ENCODE measurements around the gene ZDHHC13.

The ZDHHC13 gene

DNA sequence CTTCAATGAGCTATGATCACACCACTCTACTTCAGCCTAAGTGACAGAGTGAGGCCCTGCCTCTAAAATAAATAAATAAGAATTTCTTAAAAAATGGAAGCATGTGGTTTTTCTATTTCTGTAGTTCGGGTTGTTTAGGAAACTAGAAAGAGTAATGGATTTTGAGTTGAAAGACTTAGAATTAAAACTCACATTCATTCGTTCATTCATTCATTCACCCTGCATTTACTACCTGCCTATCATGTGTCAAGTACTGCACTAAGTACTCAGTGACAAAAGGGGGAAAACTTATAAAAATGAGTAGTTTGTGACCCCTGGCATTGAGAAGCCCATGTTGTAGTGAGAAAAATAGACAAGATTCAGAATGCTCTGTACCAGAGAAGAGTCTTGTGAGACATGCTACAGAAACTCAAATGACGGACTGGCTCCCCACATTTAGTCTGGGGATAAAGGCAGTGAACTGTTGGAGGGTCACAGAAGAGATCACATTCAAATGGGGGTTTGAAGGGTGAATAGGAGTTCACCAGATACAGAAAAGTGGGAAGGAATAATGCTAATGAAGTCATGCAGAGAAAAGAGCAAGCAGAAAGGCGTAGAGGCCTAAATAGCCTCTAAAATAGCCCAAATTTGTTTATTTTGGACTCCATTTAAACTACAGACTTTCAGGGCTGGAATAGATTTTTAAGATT lies 77.8 kb downstream of the ZDHHC13 start:
- Histone ChIP-seq H2AFZ (ENCODE audit: low read depth) (no peak overlapping the region), H3K79me2 (ENCODE audit: insufficient read depth, low read depth) (no peaks in the 10 kb centered on the region), H3K4me1 (ENCODE audit: low read depth, poor library complexity, severe bottlenecking) (no peaks in the 10 kb centered on the region), H3K9ac (no peak overlapping the region), H3K36me3 (ENCODE audit: insufficient read depth) (no peaks in the 10 kb centered on the region), H4K20me1 (ENCODE audit: insufficient read depth) (no peaks in the 10 kb centered on the region), H3K27ac (no peak overlapping the region), H3K27me3 (ENCODE audit: insufficient read depth, low read depth) (no peaks in the 10 kb centered on the region), H3K4me2 (no peak overlapping the region), H3K4me3 (IDR thresholded peaks at IDR 0.05; ENCODE audit: insufficient read depth, low read depth, low read length) (no peak overlapping the region)
- TF ChIP-seq, protein P1, sequence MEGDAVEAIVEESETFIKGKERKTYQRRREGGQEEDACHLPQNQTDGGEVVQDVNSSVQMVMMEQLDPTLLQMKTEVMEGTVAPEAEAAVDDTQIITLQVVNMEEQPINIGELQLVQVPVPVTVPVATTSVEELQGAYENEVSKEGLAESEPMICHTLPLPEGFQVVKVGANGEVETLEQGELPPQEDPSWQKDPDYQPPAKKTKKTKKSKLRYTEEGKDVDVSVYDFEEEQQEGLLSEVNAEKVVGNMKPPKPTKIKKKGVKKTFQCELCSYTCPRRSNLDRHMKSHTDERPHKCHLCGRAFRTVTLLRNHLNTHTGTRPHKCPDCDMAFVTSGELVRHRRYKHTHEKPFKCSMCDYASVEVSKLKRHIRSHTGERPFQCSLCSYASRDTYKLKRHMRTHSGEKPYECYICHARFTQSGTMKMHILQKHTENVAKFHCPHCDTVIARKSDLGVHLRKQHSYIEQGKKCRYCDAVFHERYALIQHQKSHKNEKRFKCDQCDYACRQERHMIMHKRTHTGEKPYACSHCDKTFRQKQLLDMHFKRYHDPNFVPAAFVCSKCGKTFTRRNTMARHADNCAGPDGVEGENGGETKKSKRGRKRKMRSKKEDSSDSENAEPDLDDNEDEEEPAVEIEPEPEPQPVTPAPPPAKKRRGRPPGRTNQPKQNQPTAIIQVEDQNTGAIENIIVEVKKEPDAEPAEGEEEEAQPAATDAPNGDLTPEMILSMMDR (conservative IDR thresholded peaks at IDR 0.05; ENCODE audit: low read depth, low read length): no peak

- Histone ChIP-seq H3K4me3 (IDR thresholded peaks at IDR 0.05; ENCODE audit: insufficient read depth, low read depth, low read length) (no peak overlapping the region), H3K27me3 (ENCODE audit: insufficient read depth, low read depth) (no peaks in the 10 kb centered on the region), H3K27ac (no peak overlapping the region), H3K9ac (no peak overlapping the region), H4K20me1 (ENCODE audit: insufficient read depth) (no peaks in the 10 kb centered on the region), H3K79me2 (ENCODE audit: insufficient read depth, low read depth) (no peaks in the 10 kb centered on the region), H3K36me3 (ENCODE audit: insufficient read depth) (no peaks in the 10 kb centered on the region), H3K4me2 (no peak overlapping the region), H3K4me1 (ENCODE audit: low read depth, poor library complexity, severe bottlenecking) (no peaks in the 10 kb centered on the region), H2AFZ (ENCODE audit: low read depth) (no peak overlapping the region)
- TF ChIP-seq, protein P1 (conservative IDR thresholded peaks at IDR 0.05; ENCODE audit: low read depth, low read length): no peak
Observed at GRCh38 chr11:19196432-19196831, 79.5 kb downstream of the ZDHHC13 start.

DNA sequence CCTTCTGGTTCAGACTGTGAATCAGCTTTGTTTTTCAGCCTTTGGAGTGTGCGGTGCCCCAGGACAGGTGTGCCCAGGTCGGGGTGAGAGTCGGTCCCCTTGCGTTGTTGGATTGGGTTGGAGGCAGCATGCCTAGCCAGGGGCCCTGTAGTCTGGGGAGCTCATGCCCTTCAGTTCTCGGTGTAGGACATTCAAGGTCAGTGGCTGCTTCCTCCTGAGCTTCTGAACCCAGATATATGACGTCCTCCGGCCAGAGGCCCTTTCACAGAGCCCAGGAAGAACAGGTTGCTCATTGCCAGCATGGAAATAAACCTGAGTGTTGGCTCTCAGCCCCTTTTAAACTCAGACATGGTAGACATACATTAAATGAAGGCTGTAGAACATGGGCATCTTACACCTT lies 82.1 kb downstream of the ZDHHC13 start:
- H4K20me1 ChIP-seq (ENCODE audit: insufficient read depth): no peaks in the 10 kb centered on the region
- H3K79me2 ChIP-seq (ENCODE audit: insufficient read depth, low read depth): no peaks in the 10 kb centered on the region
- no peaks in the 10 kb centered on the region for H3K36me3 ChIP-seq (ENCODE audit: insufficient read depth)
- H3K4me3 ChIP-seq (IDR thresholded peaks at IDR 0.05; ENCODE audit: insufficient read depth, low read depth, low read length): no peak overlapping the region
- TF ChIP-seq, protein P1 (conservative IDR thresholded peaks at IDR 0.05; ENCODE audit: low read depth, low read length): no peak
- no peak overlapping the region for H3K4me2 ChIP-seq
- H2AFZ ChIP-seq (ENCODE audit: low read depth): no peak overlapping the region
- H3K27me3 ChIP-seq (ENCODE audit: insufficient read depth, low read depth): no peaks in the 10 kb centered on the region
- no peak overlapping the region for H3K9ac ChIP-seq
- no peak overlapping the region for H3K27ac ChIP-seq
- no peaks in the 10 kb centered on the region for H3K4me1 ChIP-seq (ENCODE audit: low read depth, poor library complexity, severe bottlenecking)

- Histone ChIP-seq H3K4me2 (no peak overlapping the region), H2AFZ (ENCODE audit: low read depth) (no peak overlapping the region)
Observed at GRCh38 chr11:19199771-19200170, 82.8 kb downstream of the ZDHHC13 start.

More at GRCh38 chr11:19199771-19200170, 82.8 kb downstream of the ZDHHC13 start:
- H3K4me3 ChIP-seq (IDR thresholded peaks at IDR 0.05; ENCODE audit: insufficient read depth, low read depth, low read length): no peak overlapping the region
- no peak overlapping the region for H3K27ac ChIP-seq
- H3K4me1 ChIP-seq (ENCODE audit: low read depth, poor library complexity, severe bottlenecking): no peaks in the 10 kb centered on the region
- H3K9ac ChIP-seq: no peak overlapping the region
- H4K20me1 ChIP-seq (ENCODE audit: insufficient read depth): no peaks in the 10 kb centered on the region
- no peaks in the 10 kb centered on the region for H3K36me3 ChIP-seq (ENCODE audit: insufficient read depth)
- no peaks in the 10 kb centered on the region for H3K27me3 ChIP-seq (ENCODE audit: insufficient read depth, low read depth)
- TF ChIP-seq, protein P1 (conservative IDR thresholded peaks at IDR 0.05; ENCODE audit: low read depth, low read length): no peak
- H3K79me2 ChIP-seq (ENCODE audit: insufficient read depth, low read depth): no peaks in the 10 kb centered on the region
